ENCODE results near the gene SYCP2.

The SYCP2 gene

DNA sequence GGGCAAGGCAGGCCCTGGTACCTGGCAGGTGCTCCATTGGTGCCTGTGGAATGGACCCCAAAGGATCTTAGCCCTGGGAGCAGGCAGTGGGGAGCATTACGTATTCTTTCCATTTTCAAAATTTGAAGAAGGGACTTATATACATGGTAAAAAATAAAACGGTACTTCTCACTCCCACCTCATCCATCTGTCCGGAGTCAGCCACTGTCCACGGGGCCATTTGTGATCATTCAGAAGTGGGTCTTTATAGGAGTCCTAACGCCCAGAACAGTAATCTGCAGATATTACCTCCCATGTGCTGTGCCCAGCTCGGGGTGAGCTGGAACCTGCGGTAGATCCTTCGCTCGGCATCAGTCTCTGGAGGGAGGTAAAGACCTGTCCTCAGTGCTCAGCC is 110.4 kb downstream of the SYCP2 start:
- no peak for DNase-seq (ENCODE audit: low spot score)

DNA sequence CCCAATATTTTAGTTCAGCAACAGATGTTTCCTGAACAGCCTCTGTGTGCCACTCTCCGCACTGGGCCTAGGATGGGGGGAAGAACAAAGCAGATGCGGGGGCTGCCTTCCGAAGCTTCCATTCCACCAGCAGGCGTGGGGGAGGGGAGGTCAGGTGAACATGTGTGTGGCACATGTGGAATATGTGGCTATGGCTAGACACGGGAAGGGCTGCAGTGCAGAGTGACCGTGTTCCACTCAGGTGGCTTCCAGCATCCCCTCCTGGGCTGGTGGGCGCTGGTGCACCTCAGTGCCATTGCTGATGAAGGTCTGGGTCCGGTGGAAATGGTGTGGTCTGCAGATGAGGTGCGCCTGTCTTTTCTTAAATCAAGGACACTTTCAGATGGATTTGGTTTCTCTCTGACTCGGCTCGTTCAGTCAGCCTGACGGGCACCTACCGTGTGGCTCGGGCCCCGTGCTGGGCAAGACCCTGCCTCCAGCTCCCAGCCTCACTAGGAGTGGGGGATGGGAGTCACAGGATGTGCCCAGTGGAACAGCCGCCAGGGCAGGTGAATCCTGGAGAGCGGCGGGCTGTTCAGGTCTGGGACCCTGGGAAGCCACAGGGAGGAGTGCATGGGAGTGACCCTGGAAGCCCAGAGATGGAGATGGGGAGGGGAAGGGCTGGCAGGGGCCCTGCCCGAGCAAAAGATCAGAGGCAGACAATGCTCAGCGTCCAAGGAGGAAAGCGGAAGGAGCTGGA is 111.0 kb downstream of the SYCP2 start:
- DNase-seq (ENCODE audit: low spot score), result no peak

DNA sequence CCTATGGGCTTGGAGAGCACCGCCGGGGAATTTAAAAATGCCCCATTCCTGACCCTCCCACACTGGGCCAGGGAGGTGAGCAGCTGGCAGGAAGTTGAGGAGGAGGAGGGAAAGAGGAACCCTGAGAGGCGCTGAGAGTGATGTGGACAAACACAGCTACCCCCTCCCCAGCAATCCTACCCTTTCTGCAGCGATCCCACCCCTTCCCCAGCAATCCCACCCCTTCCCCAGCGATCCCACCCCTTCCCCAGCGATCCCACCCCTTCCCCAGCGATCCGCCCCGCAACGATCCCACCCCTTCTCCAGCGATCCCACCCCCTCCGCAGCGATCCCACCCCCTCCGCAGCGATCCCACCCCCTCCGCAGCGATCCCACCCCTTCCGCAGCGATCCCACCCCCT is 111.6 kb downstream of the SYCP2 start:
- no peak for DNase-seq (ENCODE audit: low spot score)

DNA sequence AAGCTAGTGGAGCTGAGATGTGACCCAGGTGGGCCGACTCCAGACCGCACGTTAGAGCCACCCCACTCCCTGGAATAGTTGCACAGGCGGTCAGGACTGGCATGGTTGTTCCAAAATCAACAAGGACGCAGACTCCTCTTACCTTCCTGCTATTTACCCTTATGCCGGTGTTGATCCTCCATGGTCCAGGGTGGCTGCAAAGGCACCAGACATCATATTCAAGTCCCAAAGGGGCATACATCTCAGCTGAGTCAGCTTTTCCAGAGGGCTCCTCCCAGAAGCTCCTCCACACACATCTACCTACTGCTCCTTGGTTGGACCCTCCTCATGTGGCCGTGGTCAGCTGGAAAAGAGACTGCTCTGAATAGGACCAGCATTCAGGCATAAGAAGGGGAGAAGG is 112.2 kb downstream of the SYCP2 start:
- no peak for DNase-seq (ENCODE audit: low spot score)

DNA sequence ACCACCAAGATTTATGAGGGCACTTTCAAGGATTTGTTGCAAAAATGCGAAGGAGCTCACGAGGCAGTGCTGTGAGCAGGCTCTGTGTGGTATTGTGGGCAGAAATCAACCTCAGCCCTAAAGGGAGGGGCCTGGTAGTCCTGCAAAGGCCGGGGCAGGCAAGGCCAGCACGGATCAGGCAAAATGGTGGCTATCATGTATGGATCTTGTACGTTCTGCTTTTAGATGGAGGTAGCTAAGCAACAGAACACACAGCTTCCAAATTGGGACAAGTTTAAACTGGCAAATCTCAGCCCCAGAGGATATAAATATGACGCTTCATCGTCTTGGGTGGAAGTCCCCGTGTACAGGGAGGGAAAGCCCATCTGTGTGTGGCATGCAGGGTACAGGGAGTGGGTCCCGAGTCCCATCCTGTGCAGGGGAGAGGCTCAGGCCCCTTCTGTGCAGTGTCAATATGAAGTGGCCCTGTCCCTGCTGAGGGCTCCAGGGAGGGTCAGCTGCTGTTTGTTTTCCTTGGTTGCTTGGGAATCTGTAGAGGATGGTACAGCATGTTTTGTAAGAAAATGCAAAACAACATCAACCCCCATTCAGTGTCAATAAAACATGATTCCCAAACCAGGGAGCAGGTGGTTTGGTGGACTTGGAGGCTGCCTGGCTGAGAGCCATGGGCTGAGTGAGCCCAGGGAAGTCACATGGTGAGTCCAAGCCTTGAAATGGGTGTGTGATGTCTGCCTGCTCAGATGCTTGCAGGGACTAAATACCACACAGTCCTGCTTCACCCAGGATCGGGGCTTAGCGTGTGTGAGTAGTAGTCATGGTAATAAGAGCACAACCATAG is 113.0 kb downstream of the SYCP2 start:
- peak; percentile 45 for DNase-seq (ENCODE audit: low spot score)

DNA sequence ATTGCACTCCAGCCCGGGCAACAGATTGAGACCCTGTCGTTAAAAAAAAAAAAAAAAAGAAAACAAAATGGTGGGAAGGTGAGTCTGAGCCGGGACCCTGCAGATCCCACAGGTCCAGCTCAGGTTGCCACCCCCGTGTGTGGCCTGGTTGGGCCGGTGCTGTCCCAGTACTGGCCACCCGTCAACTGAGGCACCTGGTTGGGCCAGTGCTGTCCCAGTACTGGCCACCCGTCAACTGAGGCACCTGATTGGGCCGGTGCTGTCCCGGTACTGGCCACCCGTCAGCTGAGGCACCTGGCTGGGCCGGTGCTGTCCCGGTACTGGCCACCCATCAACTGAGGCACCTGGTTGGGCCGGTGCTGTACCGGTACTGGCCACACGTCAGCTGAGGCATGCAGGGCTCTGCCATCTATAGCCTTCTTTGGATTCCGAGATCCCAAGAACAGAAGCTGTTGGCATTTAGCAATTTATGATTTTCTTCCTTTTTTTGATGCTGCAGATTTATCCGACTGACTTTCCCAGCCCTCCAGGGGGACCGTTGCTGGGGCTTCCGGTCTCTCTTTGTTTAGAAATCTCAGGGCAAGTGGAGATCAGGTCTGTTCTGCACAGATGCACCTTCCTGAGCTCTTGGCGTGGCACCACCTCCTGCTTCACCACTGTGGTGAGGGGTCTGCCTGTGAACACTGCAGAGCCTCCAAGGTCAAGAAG is 113.8 kb downstream of the SYCP2 start:
- no peak for DNase-seq (ENCODE audit: low spot score)

DNA sequence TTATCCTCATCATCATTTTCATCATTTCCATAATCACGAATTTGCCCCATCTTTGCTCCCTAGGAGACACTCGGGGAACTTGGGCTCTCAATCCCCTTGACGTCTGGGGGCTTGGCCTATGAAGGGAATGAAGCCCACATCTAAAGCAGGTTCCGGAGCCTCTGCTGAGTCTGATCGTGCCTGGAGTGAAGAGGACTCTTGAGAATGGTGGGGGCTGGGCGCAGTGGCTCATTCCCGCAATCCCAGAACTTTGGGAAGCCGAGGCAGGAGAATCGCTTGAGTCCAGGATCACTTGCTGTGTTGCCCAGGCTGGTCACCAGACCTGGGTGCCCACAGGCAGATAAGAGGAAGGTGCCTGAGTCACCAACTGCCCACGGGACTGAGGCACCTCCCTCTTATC is 114.5 kb downstream of the SYCP2 start:
- DNase-seq (ENCODE audit: low spot score), result no peak

DNA sequence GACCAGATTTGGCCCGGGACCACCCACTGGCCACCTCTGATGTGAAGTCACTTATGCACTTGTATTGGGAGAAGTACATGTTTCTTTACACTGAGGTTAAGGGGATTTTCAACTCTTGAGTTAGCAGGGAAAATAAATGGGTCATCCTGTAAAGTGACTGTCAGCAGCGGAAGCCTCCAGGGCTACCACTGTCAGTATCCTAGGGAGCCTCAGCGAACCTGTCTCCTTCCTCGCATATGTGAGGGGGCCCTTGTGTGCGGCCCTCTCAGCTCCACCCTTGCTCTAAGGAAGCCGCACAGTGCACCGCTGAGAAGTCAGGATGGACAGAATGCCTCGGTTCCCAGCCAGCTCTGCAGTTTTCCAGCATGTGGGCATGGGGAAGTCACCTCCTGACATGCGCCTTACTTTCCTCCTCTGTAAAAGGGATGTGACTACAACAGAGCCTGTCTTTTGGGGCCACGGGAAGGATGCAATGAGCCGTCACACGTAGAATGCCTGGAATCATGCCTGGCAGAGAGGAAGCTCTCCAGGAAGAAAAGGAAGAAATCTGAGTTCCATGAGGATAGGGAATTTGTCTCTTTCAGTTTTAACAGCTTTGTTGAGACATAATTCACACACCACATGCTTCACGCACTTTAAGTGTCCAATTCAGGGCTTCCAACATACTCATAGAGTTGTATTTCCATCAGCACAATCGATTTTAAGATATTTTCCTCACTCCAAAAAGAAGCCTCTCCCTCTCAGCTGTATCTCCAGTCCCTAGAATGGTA is 115.4 kb downstream of the SYCP2 start:
- no peak for DNase-seq (ENCODE audit: low spot score)

DNA sequence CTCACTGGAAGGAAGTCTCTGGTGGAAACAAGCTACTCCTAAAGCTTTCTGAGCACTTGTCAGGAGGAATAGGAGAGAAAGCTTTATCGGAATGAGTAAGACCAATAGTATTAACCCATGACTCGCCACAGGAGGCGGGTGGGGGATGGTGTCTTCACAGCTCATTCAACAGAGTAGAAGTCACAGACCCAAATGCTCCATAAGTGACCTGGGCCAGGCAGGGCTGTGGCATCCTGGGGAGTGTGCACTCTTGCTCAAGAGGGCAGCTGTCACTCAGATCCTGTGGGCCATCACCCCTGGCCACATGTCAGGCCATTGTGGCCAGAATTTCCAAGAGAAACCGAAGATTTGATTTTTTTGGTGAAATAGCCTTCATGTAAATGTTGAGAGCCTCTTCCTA is 116.0 kb downstream of the SYCP2 start:
- DNase-seq (ENCODE audit: low spot score), result no peak

DNA sequence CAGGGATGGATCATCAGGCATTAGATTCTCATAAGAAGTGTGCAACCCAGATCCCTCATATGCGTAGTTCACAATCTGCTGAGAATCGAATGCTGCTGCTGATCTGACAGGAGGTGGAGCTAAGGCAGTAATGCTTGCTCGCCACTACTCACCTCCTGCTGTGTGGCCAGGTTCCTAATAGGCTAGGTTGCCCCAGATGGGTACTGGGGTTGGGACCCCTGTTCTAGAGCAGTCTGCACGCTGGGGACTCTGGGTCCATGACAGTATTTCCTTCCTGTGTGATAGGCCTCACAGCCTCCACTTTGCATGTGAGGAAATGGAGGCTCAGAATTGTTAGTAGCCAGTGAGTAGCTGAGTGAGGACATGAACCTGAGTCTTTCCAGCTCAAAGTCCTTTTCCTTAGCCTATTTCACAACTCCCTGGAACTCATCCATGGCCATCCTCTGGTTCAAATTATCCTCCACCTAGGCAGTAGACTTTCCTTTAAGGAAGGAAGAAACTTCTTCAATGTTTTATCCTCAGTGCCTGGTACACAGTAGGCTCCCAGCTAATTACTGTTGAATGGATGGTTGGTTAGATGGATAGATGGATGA is 117.2 kb downstream of the SYCP2 start:
- no peak for DNase-seq (ENCODE audit: low spot score)

DNA sequence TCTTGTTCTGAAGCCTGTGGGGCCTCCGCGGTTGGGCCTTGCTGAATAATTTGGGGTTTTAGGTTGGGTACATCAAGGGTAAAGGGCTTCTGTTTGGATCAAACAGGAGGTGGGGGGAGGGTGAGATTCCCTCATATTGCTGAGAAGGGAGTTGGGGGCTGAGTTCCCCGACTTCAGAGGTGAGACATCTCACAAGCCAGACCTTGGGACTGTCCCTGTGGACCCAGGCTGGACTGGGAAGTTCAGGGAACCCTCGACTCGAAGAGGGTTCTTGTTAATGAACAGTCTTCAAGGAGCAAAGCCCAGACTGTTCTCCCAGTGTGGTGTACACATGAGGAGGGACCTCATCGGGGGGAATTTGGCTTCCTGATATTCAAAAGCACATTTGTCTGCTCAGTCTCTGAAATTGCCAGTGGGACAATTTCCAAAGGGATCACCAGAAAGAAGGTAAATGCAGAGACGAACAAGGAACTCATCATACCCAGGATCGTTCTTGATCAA is 118.5 kb downstream of the SYCP2 start:
- DNase-seq (ENCODE audit: low spot score), result no peak

DNA sequence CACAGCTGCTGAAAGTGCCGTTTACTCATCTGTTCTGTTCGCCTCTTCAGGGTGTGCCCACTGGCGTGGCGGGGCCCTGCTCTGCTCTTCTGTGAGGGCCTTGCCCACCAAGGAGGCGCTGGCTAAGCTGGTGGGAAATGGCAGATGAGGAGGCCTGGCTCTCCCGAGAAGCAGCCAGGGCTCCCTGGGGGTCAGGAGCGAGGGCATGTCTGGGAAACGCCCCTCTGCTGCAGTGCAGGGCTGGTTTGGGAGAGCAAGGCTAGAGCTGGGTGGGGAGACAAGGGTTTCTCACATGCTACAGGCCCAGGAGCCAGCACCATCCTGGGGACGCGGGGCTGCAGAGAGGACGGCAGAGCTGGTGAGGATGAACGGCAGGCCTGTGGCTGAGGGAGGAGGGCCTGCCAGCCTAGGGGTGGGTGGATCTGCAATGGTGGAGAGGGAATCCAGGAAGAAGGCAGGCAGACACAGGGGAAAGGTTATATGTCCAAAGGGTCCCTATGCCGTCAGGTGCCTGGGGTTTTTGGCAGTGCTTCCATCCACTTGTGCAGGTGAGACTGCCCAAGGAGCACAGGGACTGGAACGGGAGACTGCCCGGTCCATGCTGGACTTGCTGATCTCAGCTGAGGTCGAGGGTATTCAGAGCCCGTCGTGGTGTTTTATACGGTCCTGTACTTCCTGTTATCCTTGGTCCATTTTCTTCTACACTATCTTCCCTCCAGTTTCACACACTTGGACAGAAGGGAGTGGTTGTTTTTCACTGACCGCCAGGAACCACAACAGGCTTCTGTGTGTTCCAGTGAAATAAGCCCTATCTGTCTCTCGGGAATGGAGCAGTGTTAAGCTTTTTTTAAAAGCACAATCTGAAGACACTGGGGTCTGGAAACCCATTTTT is 119.2 kb downstream of the SYCP2 start:
- no peak for DNase-seq (ENCODE audit: low spot score)
